Measurements from ENCODE around the gene AGPAT2.

Gene AGPAT2

DNA sequence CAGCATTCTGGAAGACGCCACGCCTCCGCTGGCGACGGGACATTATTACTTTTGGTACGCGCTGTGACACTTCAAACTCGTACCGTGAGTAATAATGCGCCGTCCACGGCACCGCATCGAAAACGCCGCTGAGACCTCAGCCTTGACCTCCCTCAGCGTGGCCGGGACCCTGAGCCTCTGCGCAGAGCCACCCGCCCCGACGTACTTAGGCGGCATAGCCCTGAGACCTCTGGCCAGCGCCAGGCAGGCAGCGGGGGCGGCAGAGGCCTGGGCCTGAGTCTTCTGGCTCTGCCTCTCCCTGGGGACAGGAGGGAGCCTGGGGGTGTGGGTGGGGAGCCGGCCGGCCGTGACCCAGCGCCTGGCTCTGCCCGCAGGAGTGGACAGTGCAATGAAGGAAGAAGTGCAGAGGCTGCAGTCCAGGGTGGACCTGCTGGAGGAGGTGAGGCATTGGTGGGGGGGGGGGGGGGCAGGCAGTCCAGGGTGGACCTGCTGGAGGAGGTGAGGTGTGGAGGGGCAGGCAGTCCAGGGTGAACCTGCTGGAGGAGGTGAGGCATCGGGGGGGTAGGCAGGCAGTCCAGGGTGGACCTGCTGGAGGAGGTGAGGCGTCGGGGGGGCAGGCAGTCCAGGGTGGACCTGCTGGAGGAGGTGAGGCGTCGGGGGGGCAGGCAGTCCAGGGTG, 16.5 kb downstream of the AGPAT2 start:
- TF ChIP-seq, protein P1, sequence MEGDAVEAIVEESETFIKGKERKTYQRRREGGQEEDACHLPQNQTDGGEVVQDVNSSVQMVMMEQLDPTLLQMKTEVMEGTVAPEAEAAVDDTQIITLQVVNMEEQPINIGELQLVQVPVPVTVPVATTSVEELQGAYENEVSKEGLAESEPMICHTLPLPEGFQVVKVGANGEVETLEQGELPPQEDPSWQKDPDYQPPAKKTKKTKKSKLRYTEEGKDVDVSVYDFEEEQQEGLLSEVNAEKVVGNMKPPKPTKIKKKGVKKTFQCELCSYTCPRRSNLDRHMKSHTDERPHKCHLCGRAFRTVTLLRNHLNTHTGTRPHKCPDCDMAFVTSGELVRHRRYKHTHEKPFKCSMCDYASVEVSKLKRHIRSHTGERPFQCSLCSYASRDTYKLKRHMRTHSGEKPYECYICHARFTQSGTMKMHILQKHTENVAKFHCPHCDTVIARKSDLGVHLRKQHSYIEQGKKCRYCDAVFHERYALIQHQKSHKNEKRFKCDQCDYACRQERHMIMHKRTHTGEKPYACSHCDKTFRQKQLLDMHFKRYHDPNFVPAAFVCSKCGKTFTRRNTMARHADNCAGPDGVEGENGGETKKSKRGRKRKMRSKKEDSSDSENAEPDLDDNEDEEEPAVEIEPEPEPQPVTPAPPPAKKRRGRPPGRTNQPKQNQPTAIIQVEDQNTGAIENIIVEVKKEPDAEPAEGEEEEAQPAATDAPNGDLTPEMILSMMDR (conservative IDR thresholded peaks at IDR 0.05; ENCODE audit: low read depth), result no peak
- DNase-seq (ENCODE audit: low spot score), result no peak
- H3K27ac ChIP-seq, result no peak overlapping the region
- CTCF ChIA-PET, result interaction anchor here (0.6 to 3.3 kb wide), 15 partner anchors 8 to 229 kb away, joined by 3 to 36 read pairs (median 8); partner anchors contain the start of gene EGFL7
- POLR2A ChIA-PET (ENCODE audit: low non-redundant PET), result no interaction called here

DNA sequence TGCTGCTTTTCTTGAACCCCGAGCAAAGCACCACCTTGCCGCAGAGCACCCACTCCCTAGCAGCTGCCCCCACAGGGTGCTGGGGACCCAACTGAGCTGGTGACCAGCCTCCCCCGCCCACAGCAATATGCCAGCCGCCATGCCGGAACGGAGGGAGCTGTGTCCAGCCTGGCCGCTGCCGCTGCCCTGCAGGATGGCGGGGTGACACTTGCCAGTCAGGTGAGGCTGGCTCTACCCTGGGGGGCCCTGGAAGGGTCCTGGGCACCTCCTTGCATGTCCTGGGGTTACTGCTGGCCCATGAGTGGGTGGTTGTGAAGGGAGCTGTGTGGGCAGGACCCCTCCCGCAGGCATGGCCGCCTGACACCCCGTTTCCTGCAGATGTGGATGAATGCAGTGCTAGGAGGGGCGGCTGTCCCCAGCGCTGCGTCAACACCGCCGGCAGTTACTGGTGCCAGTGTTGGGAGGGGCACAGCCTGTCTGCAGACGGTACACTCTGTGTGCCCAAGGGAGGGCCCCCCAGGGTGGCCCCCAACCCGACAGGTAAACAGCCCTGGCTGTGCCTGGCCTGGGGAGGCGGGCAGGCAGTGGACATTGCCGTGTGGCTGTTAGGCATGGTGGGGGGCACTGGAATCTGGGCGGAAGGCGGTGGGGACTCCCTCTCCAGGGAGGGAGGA, 17.3 kb downstream of the AGPAT2 start:
- H3K27ac ChIP-seq, result no peak overlapping the region
- TF ChIP-seq, protein P1 (conservative IDR thresholded peaks at IDR 0.05; ENCODE audit: low read depth), result no peak
- DNase-seq (ENCODE audit: low spot score), result no peak
- CTCF ChIA-PET, result interaction anchor here (0.9 kb wide), 1 partner anchor 58 kb away, joined by 3 read pairs; no protein-coding TSS in a partner anchor
- POLR2A ChIA-PET (ENCODE audit: low non-redundant PET), result no interaction called here

DNA sequence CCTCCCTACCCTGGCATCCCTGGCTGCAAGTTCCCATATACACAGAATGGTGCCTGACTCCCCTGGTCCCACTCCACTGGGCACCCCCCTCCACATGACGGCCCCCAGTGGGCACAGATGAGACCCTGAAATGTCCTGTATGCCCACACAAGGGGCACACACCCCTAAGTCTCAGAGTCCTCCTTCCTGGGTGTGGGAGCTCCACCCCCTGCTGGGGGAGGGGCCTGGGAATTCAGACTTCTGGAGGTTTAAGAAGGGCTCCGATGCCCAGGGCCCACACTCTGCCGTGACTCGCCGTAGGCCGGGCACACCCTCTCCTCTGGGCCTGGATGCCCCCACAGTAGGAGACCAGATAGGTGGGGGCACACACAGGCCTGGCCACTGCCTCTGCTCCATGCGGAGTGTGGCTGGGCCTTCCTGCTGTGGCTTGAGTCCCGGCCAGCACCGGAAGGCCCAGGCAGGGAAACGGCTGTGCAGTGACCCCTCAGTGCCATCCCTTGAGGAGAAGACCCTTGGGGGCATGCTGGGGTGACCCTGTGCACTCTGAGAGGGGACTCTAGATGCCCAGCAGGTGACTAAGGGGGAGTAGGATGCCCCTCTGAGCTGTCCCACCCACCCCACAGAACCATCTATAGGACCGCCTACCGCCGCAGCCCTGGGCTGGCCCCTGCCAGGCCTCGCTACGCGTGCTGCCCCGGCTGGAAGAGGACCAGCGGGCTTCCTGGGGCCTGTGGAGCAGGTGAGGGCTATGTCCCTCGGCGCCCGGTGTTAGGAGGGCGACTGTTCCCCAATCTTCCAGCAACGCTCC, 18.1 kb downstream of the AGPAT2 start:
- TF ChIP-seq, protein P1 (conservative IDR thresholded peaks at IDR 0.05; ENCODE audit: low read depth), result no peak
- POLR2A ChIA-PET (ENCODE audit: low non-redundant PET), result no interaction called here
- DNase-seq (ENCODE audit: low spot score), result peak; percentile 68
- CTCF ChIA-PET, result interaction anchor here (0.9 kb wide), 1 partner anchor 58 kb away, joined by 3 read pairs; no protein-coding TSS in a partner anchor
- H3K27ac ChIP-seq, result 0 out of 2 replicates have a peak overlapping the region, but pooled peaks have one; percentile 2

DNA sequence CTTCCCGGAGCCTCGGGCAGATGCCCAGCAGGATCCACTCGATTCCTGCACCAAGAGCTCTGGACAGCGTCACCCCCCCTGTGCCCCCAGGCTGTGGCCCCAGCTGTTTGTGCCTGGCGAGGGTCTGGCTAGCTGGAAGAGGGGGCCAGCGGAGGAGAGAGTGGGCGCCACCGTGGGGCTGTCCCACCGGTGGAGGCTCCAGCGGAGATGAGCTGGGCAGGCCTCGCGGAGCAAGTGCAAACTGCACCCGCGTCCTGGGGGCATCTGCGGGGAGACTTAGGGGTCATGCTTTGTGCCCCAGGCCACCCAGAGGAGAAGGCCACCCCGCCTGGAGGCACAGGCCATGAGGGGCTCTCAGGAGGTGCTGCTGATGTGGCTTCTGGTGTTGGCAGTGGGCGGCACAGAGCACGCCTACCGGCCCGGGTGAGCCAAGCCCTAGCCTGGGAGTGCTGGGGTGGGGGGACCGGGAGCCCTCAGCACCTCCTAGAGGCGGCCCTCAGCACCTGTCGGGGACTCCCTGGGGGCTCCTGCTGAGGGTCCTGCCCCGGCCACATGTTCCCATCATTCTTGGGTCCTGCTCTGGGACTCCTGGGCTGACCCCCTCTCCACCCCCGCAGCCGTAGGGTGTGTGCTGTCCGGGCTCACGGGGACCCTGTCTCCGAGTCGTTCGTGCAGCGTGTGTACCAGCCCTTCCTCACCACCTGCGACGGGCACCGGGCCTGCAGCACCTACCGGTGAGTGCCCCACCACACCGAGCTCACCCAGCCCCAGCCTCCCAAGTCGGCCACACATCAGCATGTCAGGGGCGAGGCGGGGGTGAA, 19.1 kb downstream of the AGPAT2 start:
- TF ChIP-seq, protein P1 (conservative IDR thresholded peaks at IDR 0.05; ENCODE audit: low read depth), result no peak; the same call in 1 of the 2 replicates
- H3K27ac ChIP-seq, result peak overlapping the region; percentile 1; the same call in 1 of the 2 replicates
- CTCF ChIA-PET, result interaction anchor here (1.3 kb wide), 1 partner anchor 54 kb away, joined by 3 read pairs; no protein-coding TSS in a partner anchor
- POLR2A ChIA-PET (ENCODE audit: low non-redundant PET), result interaction anchor here (0.6 kb wide), 1 partner anchor 60 kb away, joined by 3 read pairs; no protein-coding TSS in a partner anchor
- DNase-seq (ENCODE audit: low spot score), result no peak

DNA sequence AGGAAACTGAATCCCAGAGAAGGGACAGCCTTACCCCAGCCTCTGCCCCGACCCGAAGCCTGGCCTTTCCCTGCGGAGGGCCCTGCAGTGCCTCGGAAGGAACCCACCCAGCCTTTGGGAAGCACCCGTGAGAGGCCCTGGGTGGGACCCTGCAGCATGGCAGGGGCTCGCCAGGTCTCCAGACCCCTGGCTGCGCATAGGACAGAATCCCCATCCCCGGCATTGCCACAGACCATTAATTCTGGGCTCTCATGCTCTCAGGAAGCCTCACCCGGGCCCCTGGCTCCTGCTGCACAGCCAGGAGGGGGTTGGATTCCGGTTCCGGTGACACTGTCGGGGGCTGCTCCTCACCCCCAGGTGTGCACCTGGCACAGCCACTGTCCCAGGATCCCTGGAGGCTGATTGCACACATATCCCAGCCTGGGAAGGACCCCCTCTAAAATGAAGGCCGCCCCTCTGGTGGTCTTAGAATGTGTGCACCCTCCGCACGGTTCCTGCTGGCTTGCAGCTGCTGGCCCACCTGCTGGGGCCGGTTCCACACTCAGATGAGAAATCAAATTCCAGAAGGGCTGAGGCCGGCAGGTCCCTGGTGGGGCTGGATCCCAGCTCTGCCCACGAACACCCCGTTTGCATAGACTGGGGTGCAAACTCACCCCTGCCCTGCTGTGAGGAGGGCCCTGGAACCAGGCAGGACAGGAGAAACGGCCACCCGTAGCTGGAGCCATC, 19.9 kb downstream of the AGPAT2 start:
- ChIA-PET CTCF (interaction anchor here (0.8 to 1.3 kb wide), 3 partner anchors 24 to 61 kb away, joined by 3 to 4 read pairs (median 3); no protein-coding TSS in a partner anchor), POLR2A (ENCODE audit: low non-redundant PET) (interaction anchor here (0.6 kb wide), 1 partner anchor 61 kb away, joined by 3 read pairs; no protein-coding TSS in a partner anchor)
- TF ChIP-seq, protein P1 (conservative IDR thresholded peaks at IDR 0.05; ENCODE audit: low read depth), result no peak
- no peak for DNase-seq (ENCODE audit: low spot score)
- H3K27ac ChIP-seq, result peak overlapping the region; percentile 1; the same call in 1 of the 2 replicates

Data from RWPE1 (cell line).